Transverse colon (tissue), 4 donors: ENCODE results near the gene GLRX.

Experiments
- EP300 ChIP-seq: sonication (generic); formaldehyde crosslinking; IDR thresholded peaks from one replicate; pipeline ENCODE4 v1.6.1; 2017; ENCODE audit warnings: antibody characterized with exemption, low read depth
- POLR2A ChIP-seq: fragments of 450-650 bp; IDR thresholded peaks from one replicate; pipeline ENCODE4 v1.6.1; 2016; ENCODE audit warnings: antibody characterized with exemption, mild to moderate bottlenecking, moderate library complexity
- POLR2AphosphoS5 ChIP-seq, 3 donors: sonication (generic); formaldehyde crosslinking; IDR thresholded peaks; one replicate each; pipeline ENCODE4 v1.6.1; 2016; ENCODE audit warnings: antibody characterized with exemption in 3 of 3
- TF ChIP-seq, protein P1 (sequence below), 5 experiments: fragments of 200-600 bp in 3 of 5; fragments of 450-650 bp in 2 of 5; sonication (generic) in 3 of 5; IDR thresholded peaks; 1 replicate in 2 of 5; 2 replicates in 3 of 5; pipeline ENCODE4 v1.5.1; 2016 to 2017; ENCODE audit warnings: antibody characterized with exemption in 5 of 5, inconsistent platforms in 3 of 5, mild to moderate bottlenecking in 2 of 5, moderate library complexity in 1 of 5

DNA sequence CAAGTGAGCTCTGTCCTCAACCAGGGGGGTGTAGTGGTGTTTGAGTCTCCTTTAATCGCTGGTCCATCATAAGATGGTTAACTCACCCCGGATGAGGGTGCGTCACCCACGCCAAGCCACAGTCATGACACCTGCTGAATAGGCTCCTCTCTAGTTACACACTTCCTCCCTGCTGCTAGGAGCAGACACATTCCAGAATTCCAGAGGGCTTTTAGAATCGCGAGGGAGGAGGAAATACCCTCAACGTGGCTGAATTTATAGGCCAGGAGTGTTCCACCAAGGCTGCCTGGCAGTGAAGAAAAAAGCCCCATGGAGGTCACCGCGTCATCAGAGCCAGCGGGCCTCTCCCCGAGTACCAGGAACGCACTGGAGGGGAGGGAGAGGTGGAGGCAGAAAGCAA, 5.1 kb downstream of the GLRX start:
- TF ChIP-seq, protein P1, sequence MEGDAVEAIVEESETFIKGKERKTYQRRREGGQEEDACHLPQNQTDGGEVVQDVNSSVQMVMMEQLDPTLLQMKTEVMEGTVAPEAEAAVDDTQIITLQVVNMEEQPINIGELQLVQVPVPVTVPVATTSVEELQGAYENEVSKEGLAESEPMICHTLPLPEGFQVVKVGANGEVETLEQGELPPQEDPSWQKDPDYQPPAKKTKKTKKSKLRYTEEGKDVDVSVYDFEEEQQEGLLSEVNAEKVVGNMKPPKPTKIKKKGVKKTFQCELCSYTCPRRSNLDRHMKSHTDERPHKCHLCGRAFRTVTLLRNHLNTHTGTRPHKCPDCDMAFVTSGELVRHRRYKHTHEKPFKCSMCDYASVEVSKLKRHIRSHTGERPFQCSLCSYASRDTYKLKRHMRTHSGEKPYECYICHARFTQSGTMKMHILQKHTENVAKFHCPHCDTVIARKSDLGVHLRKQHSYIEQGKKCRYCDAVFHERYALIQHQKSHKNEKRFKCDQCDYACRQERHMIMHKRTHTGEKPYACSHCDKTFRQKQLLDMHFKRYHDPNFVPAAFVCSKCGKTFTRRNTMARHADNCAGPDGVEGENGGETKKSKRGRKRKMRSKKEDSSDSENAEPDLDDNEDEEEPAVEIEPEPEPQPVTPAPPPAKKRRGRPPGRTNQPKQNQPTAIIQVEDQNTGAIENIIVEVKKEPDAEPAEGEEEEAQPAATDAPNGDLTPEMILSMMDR (IDR thresholded peaks at IDR 0.05): no peak
- TF ChIP-seq POLR2AphosphoS5 (IDR thresholded peaks at IDR 0.05): no peak
- TF ChIP-seq EP300: no peak
- no peak for TF ChIP-seq POLR2A
